Left renal pelvis (tissue), 4 donors: Measurements from ENCODE around the gene ZNF385A. TPM values are rescaled to one million over a fixed set of nuclear protein-coding genes. Genes with fewer than 3 reads are reported as not detected.

Experiments
- DNase-seq, 4 donors: peaks; one replicate each; pipeline ENCODE4 v3.0.0-alpha.2; 2013; ENCODE audit warnings: low read depth in 4 of 4, low spot score in 3 of 4
- polyA plus RNA-seq, 4 donors: library from polyadenylated mRNA; unstranded; fragments of 120-200 nt; gene quantifications; one replicate each; pipeline ENCODE4 v1.2.1, GENCODE V29; 2013; ENCODE audit not compliant: insufficient read length in 4 of 4

ZNF385A gene, protein sequence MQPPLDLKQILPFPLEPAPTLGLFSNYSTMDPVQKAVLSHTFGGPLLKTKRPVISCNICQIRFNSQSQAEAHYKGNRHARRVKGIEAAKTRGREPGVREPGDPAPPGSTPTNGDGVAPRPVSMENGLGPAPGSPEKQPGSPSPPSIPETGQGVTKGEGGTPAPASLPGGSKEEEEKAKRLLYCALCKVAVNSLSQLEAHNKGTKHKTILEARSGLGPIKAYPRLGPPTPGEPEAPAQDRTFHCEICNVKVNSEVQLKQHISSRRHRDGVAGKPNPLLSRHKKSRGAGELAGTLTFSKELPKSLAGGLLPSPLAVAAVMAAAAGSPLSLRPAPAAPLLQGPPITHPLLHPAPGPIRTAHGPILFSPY
- 10 to 100 TPM; 12.4 to 16.5 (median 14.1) TPM for polyA plus RNA-seq

GRCh38 chr12:54384591-54385041, at the start of gene ZNF385A:
TSS of gene ZNF385A (minus strand) at chr12:54384733. CDS start at chr12:54384514, 219 bp downstream.
- DNase-seq = no peak

GRCh38 chr12:54432815-54433164, 48.3 kb upstream of the ZNF385A start:
- DNase-seq = no peak

DNA sequence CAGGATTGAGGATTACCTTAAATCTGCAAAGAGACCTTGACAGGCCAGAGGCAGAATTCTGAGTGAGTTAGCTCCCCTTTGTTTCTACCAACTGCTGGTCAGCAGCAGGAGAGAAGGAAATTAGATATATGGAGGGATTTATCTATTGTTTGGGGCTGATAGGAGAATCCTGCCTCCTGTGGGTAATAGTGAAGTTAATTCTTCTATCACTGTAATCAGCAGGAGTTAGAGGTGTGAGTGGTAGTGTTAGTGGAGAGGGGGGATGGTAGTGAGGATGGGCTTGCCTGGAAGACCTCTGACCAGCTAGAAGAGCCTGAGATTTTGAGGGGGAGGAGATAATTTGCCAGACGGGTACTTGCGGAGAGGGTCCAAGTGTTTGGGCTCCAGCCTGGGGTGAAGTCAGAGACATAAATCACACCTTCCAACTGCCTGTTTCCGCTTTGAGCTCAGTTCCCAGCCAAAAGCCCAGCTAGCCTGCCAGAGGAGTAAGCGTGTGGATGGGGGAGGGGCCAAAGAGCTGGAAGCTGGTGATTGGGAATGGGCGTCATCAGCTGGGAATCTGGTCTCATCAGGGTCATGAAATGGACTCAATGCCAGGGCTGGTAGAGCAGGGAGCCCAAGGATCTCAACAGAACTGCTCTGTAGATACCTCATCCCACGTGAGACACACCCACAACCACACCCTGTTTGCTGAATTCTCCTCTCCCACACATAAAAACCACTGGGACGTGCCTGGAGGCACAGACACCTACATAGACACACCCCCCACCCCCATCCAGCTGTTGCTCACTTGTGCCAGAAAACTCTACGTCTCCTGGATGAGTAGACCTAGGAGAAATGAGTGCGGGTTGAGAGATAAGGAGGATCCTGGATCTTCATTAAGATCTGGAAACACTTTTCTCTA, 47.6 kb upstream of the ZNF385A start:
- peak in 1 of 4 donors; percentile 54 for DNase-seq

GRCh38 chr12:54430471-54431069, 46.0 kb upstream of the ZNF385A start:
- no peak for DNase-seq

GRCh38 chr12:54429014-54429471, 44.5 kb upstream of the ZNF385A start:
- DNase-seq = no peak

DNA sequence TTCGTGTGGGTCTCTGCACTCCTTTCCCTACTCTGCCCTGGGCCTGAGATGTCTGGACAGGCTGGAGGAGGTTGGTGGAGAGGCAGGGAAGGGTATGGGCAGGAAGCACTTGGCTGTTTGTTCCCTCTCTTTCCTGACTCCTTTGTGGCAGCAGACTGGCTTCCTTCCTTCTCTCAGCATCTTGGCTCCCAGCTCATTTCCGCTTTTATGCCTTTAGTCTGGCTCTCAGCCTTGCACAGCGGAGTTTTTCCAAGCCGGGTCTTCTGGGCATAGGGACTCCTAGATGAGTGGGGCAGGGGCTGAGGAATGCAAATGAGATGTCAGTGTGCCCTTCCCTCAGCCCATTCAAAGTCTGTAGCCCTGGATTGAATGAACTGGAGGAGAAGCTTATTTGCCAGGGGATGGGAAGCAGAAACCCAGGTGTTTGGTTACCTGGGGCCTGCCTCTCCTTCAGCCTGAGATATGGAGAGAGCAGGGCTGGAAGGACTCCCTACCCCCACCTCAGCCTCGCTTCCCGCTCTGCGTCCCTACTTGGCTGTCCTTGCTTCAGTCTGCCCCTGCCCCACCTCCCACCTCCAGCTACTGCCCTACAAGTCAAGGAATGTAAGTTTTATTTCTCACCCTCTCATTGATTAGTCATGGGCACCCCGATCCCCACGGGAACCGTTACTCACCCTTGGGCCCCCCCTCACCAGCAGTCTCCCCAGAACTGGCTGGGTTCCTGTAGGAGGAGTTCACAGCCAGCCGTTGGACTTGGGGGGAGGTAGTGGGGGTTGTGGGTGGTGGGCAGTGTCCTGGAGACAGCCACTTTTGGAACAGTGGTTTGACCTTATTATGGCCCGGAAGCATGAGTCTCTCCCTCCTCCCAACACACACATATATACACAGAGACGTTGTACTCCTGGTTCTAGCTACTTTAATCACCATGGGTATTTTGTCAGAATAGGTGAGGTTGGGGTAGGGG, 43.8 kb upstream of the ZNF385A start:
- no peak for DNase-seq

- DNase-seq = no peak
These were observed 42.6 kb upstream of the ZNF385A start for GRCh38 chr12:54427106-54427505.

- no peak for DNase-seq
These were observed 42.2 kb upstream of the ZNF385A start for GRCh38 chr12:54426690-54427089.

- DNase-seq = no peak
These were observed 41.2 kb upstream of the ZNF385A start for GRCh38 chr12:54425702-54426101.

GRCh38 chr12:54424224-54424623, 39.7 kb upstream of the ZNF385A start:
- no peak for DNase-seq

DNA sequence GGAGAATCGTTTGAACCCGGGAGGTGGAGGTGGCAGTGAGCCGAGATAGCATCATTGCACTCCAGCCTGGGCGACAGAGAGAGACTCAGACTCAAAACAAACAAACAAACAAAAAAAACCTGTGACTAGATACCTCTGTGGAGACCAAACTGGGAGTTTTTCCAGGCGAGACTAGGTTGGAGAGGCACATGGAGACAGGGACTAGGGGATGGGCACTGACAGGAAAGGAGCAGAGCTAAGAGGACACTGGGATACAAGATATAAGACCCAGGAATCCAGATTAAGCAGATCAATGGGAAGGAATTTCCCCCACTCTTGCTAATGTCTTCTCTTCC, 39.2 kb upstream of the ZNF385A start:
- no peak for DNase-seq

DNA sequence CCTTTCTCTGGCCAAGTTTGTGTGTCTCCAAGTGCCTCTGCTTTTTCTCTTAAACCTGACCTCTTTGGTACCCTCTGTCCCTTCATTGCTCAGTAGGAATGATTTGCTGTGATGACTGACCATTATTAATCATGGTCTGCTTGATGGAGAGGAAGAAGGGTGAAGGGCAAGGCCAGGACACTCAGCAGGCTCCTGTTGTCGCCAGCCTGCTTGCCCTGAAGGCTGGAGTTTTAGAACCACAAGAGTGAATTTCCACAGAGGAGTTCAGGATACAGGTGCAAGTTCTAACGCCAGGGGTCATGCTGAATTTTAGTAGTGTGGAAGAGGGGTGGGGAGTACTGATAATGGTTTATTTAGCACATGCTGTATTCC, 37.3 kb upstream of the ZNF385A start:
- no peak for DNase-seq

DNA sequence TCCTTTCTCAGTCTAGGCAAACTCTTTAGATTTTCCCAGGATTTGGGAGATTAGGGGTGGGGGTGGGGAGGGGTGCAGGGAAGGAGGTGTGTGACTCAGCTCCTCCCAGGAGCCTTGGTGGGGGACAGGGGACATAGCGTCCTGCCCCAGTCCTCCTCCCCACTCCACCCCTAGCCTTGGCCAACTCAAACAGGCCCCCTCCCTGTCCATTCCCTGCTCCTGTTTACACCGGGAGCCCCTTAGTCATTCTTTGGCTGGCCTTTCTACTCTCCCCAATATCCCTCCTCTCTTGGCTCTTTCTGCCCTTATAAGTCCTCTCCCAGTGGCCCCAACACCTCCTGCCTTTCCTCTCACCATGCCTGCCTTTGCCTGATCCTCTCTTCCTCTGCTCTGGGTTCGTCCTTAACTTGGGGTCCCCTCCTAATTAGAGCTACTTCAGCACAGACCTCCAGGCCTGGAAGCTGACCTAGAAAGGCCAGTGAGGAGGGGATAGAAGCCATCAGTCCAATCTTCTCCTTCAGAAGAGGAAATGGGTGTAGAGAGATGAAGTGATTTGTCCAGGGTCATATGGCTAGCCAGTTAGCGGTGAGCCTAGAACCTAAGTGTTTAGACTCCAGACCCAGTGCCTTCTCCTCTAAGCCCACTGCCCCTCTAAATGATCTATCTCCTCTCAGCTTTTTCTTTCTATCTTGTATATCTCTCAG, 36.8 kb upstream of the ZNF385A start:
- no peak for DNase-seq

GRCh38 chr12:54420766-54421144, 36.2 kb upstream of the ZNF385A start:
- no peak for DNase-seq

GRCh38 chr12:54419088-54419887, 34.8 kb upstream of the ZNF385A start, which contains the start of gene ITGA5:
TSS of gene ITGA5 (minus strand) at chr12:54419266. CDS start at chr12:54419198, 68 bp downstream.
- peak in 1 of 4 donors; percentile 45 for DNase-seq

- DNase-seq = no peak
These were observed 34.0 kb upstream of the ZNF385A start for GRCh38 chr12:54418441-54419087.

DNA sequence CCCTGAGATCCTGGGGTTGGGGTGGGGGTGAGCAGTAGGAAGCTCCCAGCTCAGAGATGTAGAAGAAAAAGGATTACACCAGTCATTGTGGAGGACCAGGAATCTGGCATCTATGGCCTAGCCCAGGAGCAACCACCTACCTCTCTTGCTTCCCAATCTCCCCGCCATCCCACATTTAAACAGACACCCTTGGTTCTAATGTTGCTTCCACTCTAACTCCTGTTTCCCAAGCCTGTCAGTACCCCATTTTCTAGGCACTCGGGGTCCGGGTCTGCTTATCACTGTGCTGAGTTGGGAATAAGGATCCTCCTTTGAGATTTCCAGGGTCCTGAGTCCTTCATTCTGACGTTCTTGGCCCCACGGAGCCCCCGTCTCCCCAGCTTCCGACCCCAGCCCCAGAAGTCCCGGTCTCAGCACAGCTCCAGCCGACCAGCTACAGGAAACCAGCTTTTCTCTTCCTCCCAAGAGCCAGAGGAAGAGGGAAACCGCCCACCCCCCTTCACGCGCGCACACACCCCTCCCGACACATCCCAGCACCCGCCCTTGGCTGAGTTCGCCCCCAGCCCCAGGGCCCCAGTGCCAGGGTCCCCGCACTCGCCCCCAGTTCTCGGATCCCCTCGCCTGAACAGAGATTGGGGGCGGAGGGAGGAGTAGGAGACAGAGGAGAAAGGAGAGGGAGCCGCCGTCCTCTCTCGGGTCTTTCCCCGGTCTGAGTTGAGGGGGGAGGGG, 33.3 kb upstream of the ZNF385A start:
- DNase-seq = no peak
